ENCODE measurements around the gene RNF126.
"Not testable (repeated sequence)": the region's sequence is repeated elsewhere in the genome, so short reads cannot be mapped to it uniquely, and the experiment has no call there.

Gene RNF126

GRCh38 chr19:704447-704741 lies 41.4 kb upstream of the RNF126 start:
- no peak overlapping the region for H3K4me3 ChIP-seq (ENCODE audit: low read depth, low read length)
- no peak for TF ChIP-seq CTCF (IDR thresholded peaks at IDR 0.05; ENCODE audit: low read depth, low read length)

- H3K4me3 ChIP-seq (ENCODE audit: low read depth, low read length), result no peak overlapping the region
- no peak for TF ChIP-seq CTCF (IDR thresholded peaks at IDR 0.05; ENCODE audit: low read depth, low read length)
Observed at GRCh38 chr19:703651-704446, 40.8 kb upstream of the RNF126 start.

GRCh38 chr19:703329-703650 lies 40.3 kb upstream of the RNF126 start:
- no peak for TF ChIP-seq CTCF (IDR thresholded peaks at IDR 0.05; ENCODE audit: low read depth, low read length)
- no peak overlapping the region for H3K4me3 ChIP-seq (ENCODE audit: low read depth, low read length)

- not testable (repeated sequence) for H3K4me3 ChIP-seq (ENCODE audit: low read depth, low read length)
Observed at GRCh38 chr19:702847-703246, 39.8 kb upstream of the RNF126 start.

GRCh38 chr19:699885-700284 lies 36.9 kb upstream of the RNF126 start:
- H3K4me3 ChIP-seq (ENCODE audit: low read depth, low read length), result not testable (repeated sequence)

GRCh38 chr19:698529-698928 lies 35.5 kb upstream of the RNF126 start:
- H3K4me3 ChIP-seq (ENCODE audit: low read depth, low read length), result not testable (repeated sequence)

GRCh38 chr19:695352-695949 lies 32.4 kb upstream of the RNF126 start, which contains the start of gene PRSS57:
Gene PRSS57, minus strand, starts transcription at chr19:695452. Its CDS starts 22 bp downstream, at chr19:695430.
- TF ChIP-seq CTCF (IDR thresholded peaks at IDR 0.05; ENCODE audit: low read depth, low read length), result no peak

GRCh38 chr19:694481-695351 lies 31.7 kb upstream of the RNF126 start:
- TF ChIP-seq CTCF (IDR thresholded peaks at IDR 0.05; ENCODE audit: low read depth, low read length), result no peak
- H3K4me3 ChIP-seq (ENCODE audit: low read depth, low read length), result no peak overlapping the region

More at GRCh38 chr19:695352-695949, 32.4 kb upstream of the RNF126 start, which contains the start of gene PRSS57:
- no peak within 1 kb of the TSS for H3K4me3 ChIP-seq (ENCODE audit: low read depth, low read length)

Data from WI38 (cell line).